ENCODE data around the gene CTNNBL1.

GRCh38 chr20:37893566-37894241 is 199.9 kb downstream of the CTNNBL1 start:
- no peak for TF ChIP-seq EZH2 (IDR thresholded peaks at IDR 0.05)
- no peak for TF ChIP-seq POLR2AphosphoS5 (IDR thresholded peaks at IDR 0.05; ENCODE audit: borderline replicate concordance, low read depth, low read length)
- TF ChIP-seq FOXP2 (optimal IDR thresholded peaks at IDR 0.05; ENCODE audit: control extremely low read depth, extremely low read length, insufficient read depth): no peak
